ENCODE measurements around the gene ZSCAN5A. TPM values are rescaled to one million over a fixed set of nuclear protein-coding genes. Genes with fewer than 3 reads are reported as not detected.

ZSCAN5A gene
- total and polyA plus RNA-seq, 2 of the 13 experiments (the other 11 are each of a cell fraction or from before 2014, with no cell fraction given) = 9.5 to 17.8 TPM

- TF ChIP-seq RNF219 (CRISPR knock-in tag; IDR thresholded peaks at IDR 0.05) (no peak), FOSL2 (CRISPR knock-in tag; IDR thresholded peaks at IDR 0.05) (peak; percentile 36; the same call in 1 of the 2 replicates), MBD4 (IDR thresholded peaks at IDR 0.05; ENCODE audit: borderline replicate concordance, low read length) (no peak), ZNF614 (CRISPR knock-in tag; IDR thresholded peaks at IDR 0.05; ENCODE audit: borderline replicate concordance) (no peak), YEATS4 (CRISPR knock-in tag; IDR thresholded peaks at IDR 0.05; ENCODE audit: borderline replicate concordance) (no peak), BCL6 (CRISPR knock-in tag; IDR thresholded peaks at IDR 0.05) (no peak), TBP (CRISPR knock-in tag; IDR thresholded peaks at IDR 0.05) (no peak), ZNF75D (CRISPR knock-in tag; IDR thresholded peaks at IDR 0.05; ENCODE audit: borderline replicate concordance) (no peak), ZNF609 (CRISPR knock-in tag; IDR thresholded peaks at IDR 0.05; ENCODE audit: borderline replicate concordance) (no peak), ZNF670 (CRISPR knock-in tag; IDR thresholded peaks at IDR 0.05; ENCODE audit: borderline replicate concordance) (0 out of 2 replicates have a peak, but pooled peaks have one; percentile 50), CCAR2 (optimal IDR thresholded peaks at IDR 0.05; ENCODE audit: low read depth, low read length) (no peak), SIN3A (IDR thresholded peaks at IDR 0.05; ENCODE audit: borderline replicate concordance, low read depth, low read length) (no peak), NR2C2 (CRISPR knock-in tag; IDR thresholded peaks at IDR 0.05; ENCODE audit: borderline replicate concordance) (peak; percentile 72; the same call in 1 of the 2 replicates), PREB (CRISPR knock-in tag; IDR thresholded peaks at IDR 0.05) (no peak), SRY (CRISPR knock-in tag; IDR thresholded peaks at IDR 0.05) (no peak), PAXIP1 (CRISPR knock-in tag; conservative IDR thresholded peaks at IDR 0.05) (peak; percentile 58)
Observed at GRCh38 chr19:56316728-56317127, 2.1 kb upstream of the ZSCAN5A start (continued).

Data from HepG2 (cell line).